Endothelial cell of umbilical vein (primary cell): Measurements from ENCODE around the gene WASF3. TPM values are rescaled to one million over a fixed set of nuclear protein-coding genes. Genes with fewer than 3 reads are reported as not detected.

ENCODE experiments used
- BruUV-seq: library from RNA; stranded (reverse); fragments of 400-500 nt; replicated peaks from 2 replicates; lab custom pipeline; 2021; lab: Mats Ljungman, UMichigan
- CTCF ChIA-PET: fragments of 300-600, 350-600 bp; sonication (Branson Sonifier 250); formaldehyde crosslinking; loops from one replicate; lab custom pipeline; 2021; ENCODE audit warnings: antibody characterized with exemption, inconsistent platforms; lab: Charles Lee
- POLR2A ChIA-PET: fragments of 300-600, 350-600 bp; sonication (Branson Sonifier 250); formaldehyde crosslinking; loops from one replicate; lab custom pipeline; 2021; ENCODE audit warnings: antibody characterized with exemption, inconsistent platforms; lab: Charles Lee
- DNase-seq: peaks from one replicate; pipeline ENCODE4 v3.0.0-alpha.2; 2011; ENCODE audit warnings: low read depth, low spot score
- FAIRE-seq: peaks from 2 replicates; lab custom pipeline; 2011; peaks lifted over from hg19 to GRCh38; lab: Jason Lieb, UNC
- H2AFZ ChIP-seq: 2 replicates; pipeline ENCODE4 v1.6.0; 2012; ENCODE audit warnings: low read depth, low read length, control low read depth, inconsistent platforms
- H3K27ac ChIP-seq: 2 replicates; pipeline ENCODE4 v1.5.1; 2011; ENCODE audit warnings: low read depth, mild to moderate bottlenecking, control low read depth, low read length, moderate library complexity; ENCODE audit not compliant: insufficient read depth
- H3K27me3 ChIP-seq, 2 experiments: 2 replicates each; pipeline versions ENCODE4 v1.6.0 to v1.6.1; 2011; ENCODE audit warnings: low read length in 2 of 2, mixed read lengths in 1 of 2; ENCODE audit not compliant: control insufficient read depth in 2 of 2, insufficient read depth in 2 of 2
- H3K36me3 ChIP-seq, 2 experiments: 2 replicates in 1 of 2; 3 replicates in 1 of 2; pipeline ENCODE4 v1.5.1; 2011; ENCODE audit warnings: low read length in 2 of 2, mild to moderate bottlenecking in 1 of 2, moderate library complexity in 1 of 2; ENCODE audit not compliant: control insufficient read depth in 2 of 2, insufficient read depth in 2 of 2; ENCODE audit errors: extremely low read depth in 1 of 2
- H3K4me1 ChIP-seq: 3 replicates; pipeline ENCODE4 v1.5.1; 2011; ENCODE audit warnings: mild to moderate bottlenecking, low read length; ENCODE audit not compliant: control insufficient read depth, insufficient read depth; ENCODE audit errors: extremely low read depth
- H3K4me2 ChIP-seq: 2 replicates; pipeline ENCODE4 v1.6.1; 2011; ENCODE audit warnings: low read length, control low read depth, mixed read lengths; ENCODE audit not compliant: insufficient read depth
- H3K4me3 ChIP-seq, 3 experiments: fragments of 200-600 bp in 1 of 3; sonication (generic), shearing (Covaris generic) in 1 of 3; replicated peaks in 1 of 3; 2 replicates each; pipeline ENCODE4 v1.5.1; 2011 to 2016; ENCODE audit warnings: control low read depth in 3 of 3, low read length in 3 of 3, mild to moderate bottlenecking in 2 of 3, inconsistent platforms in 1 of 3, low read depth in 1 of 3, moderate library complexity in 1 of 3; ENCODE audit not compliant: insufficient read depth in 1 of 3
- H3K79me2 ChIP-seq: 2 replicates; pipeline ENCODE4 v1.6.0; 2012; ENCODE audit warnings: low read length, inconsistent platforms; ENCODE audit not compliant: control insufficient read depth, insufficient read depth
- H3K9ac ChIP-seq: replicated peaks from 2 replicates; pipeline ENCODE3; 2011; ENCODE audit warnings: low read length, control low read depth; ENCODE audit not compliant: insufficient read depth; ENCODE audit errors: extremely low read depth
- H3K9me1 ChIP-seq: replicated peaks from 3 replicates; pipeline ENCODE4 v1.6.0; 2011; ENCODE audit warnings: mild to moderate bottlenecking, low read length; ENCODE audit not compliant: control insufficient read depth, insufficient read depth; ENCODE audit errors: extremely low read depth
- H3K9me3 ChIP-seq: replicated peaks from 2 replicates; pipeline ENCODE4 v1.5.1; 2012; ENCODE audit warnings: low read length, inconsistent platforms; ENCODE audit not compliant: control insufficient read depth, insufficient read depth
- H4K20me1 ChIP-seq: replicated peaks from 2 replicates; pipeline ENCODE3; 2011; ENCODE audit warnings: mild to moderate bottlenecking, low read length; ENCODE audit not compliant: control insufficient read depth, insufficient read depth; ENCODE audit errors: extremely low read depth
- EZH2 ChIP-seq: IDR thresholded peaks from 2 replicates; pipeline ENCODE4 v1.6.1; 2012; ENCODE audit warnings: borderline replicate concordance, low read depth, mild to moderate bottlenecking, moderate library complexity, low read length, inconsistent platforms; ENCODE audit not compliant: severe bottlenecking
- FOS ChIP-seq: IDR thresholded peaks from 2 replicates; pipeline ENCODE4 v1.6.1; 2011; ENCODE audit warnings: mild to moderate bottlenecking, low read length, moderate library complexity, borderline replicate concordance; ENCODE audit not compliant: insufficient read depth
- JUN ChIP-seq: IDR thresholded peaks from 2 replicates; pipeline ENCODE4 v1.6.1; 2011; ENCODE audit warnings: borderline replicate concordance, low read depth; ENCODE audit not compliant: insufficient read length, insufficient read depth
- MAX ChIP-seq: IDR thresholded peaks from 2 replicates; pipeline ENCODE4 v1.6.1; 2011; ENCODE audit not compliant: insufficient read depth, insufficient read length
- MYC ChIP-seq: IDR thresholded peaks from one replicate; pipeline ENCODE4 v1.6.1; 2011; ENCODE audit warnings: mild to moderate bottlenecking, low read depth, low read length
- POLR2A ChIP-seq: IDR thresholded peaks from 2 replicates; pipeline ENCODE4 v1.6.1; 2012; ENCODE audit warnings: low read depth, mild to moderate bottlenecking, control low read depth, low read length
- POLR2AphosphoS5 ChIP-seq: IDR thresholded peaks from 2 replicates; pipeline ENCODE4 v1.6.1; 2012; ENCODE audit warnings: low read depth, mild to moderate bottlenecking, control low read depth, low read length, moderate library complexity; ENCODE audit not compliant: insufficient read depth
- dilution Hi-C: fragments of 300-500 bp; cut with MboI; formaldehyde crosslinking; loops from one replicate; pipeline ENCODE4 v1.15.0; 2019; ENCODE audit warnings: low sequenced_read_pairs; ENCODE audit not compliant: extremely low pct_ligation_motif_present
- intact Hi-C: fragments of 100-400 bp; cut with micrococcal nuclease; formaldehyde crosslinking; loops from one replicate; pipeline ENCODE4 v1.10.0; 2022
- polyA plus RNA-seq, 4 experiments: library from polyadenylated mRNA; depleted of rRNA in 3 of 4; stranded (reverse) in 3 of 4; unstranded in 1 of 4; fragments of >200 nt; gene quantifications; 2 replicates each; pipeline versions ENCODE4 v1.2.1 to v1.2.3, GENCODE V29; 2011 to 2012; ENCODE audit warnings: missing spikeins in 1 of 4
- total RNA-seq: library from RNA; stranded (reverse); gene quantifications from 2 replicates; pipeline ENCODE4 v1.2.3, GENCODE V29; 2021
- TF ChIP-seq, protein P1 (sequence below), 2 donors: IDR thresholded peaks; 1 replicate in 1 of 2; 2 replicates in 1 of 2; pipeline ENCODE4 v1.5.1; 2011; ENCODE audit warnings: low read length in 2 of 2, mild to moderate bottlenecking in 2 of 2, moderate library complexity in 2 of 2, control low read depth in 1 of 2, inconsistent platforms in 1 of 2, low read depth in 1 of 2; ENCODE audit not compliant: insufficient read depth in 1 of 2; ENCODE audit errors: extremely low read depth in 1 of 2

The WASF3 gene
- total and polyA plus RNA-seq, 2 donors (not counting 3 experiments of a cell fraction or from before 2014, with no cell fraction given): 18.5 to 32.4 TPM

DNA sequence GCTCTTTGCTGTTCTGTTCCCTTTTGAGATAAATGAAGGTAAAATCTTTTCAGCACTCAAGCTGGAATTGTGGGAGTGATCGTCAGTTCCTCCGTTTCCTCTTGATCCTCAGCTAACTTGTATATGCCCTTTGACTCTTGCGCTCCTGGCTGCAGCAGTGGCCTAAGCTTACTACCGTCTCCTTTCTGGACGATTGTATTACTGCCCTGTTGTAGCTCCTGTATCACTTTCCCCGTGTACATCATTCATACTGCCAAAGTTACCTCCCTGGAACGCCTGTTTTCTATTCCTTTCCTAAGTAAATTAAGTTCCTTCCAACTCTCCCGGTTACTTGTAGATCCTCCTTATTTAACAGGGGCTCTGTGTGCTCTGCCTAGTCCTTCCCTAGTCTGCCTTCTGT, 36.9 kb downstream of the WASF3 start:
- Histone ChIP-seq H3K9me3 (no peaks in the 10 kb centered on the region), H3K4me1 (peaks cover 27% of the 10 kb centered on the region), H3K79me2 (peaks cover 67% of the 10 kb centered on the region), H2AFZ (no peak overlapping the region), H3K27ac (no peak overlapping the region), H3K36me3 (no peaks in the 10 kb centered on the region), H3K4me2 (no peak overlapping the region), H4K20me1 (no peaks in the 10 kb centered on the region), H3K4me3 (no peak overlapping the region), H3K9ac (no peak overlapping the region), H3K9me1 (no peaks in the 10 kb centered on the region), H3K27me3 (no peaks in the 10 kb centered on the region)
- DNase-seq (no peak), FAIRE-seq (no peak)
- POLR2A ChIA-PET: no interaction called here
- no peak for TF ChIP-seq EZH2
- TF ChIP-seq POLR2AphosphoS5: no peak
- TF ChIP-seq JUN: no peak
- TF ChIP-seq, protein P1, sequence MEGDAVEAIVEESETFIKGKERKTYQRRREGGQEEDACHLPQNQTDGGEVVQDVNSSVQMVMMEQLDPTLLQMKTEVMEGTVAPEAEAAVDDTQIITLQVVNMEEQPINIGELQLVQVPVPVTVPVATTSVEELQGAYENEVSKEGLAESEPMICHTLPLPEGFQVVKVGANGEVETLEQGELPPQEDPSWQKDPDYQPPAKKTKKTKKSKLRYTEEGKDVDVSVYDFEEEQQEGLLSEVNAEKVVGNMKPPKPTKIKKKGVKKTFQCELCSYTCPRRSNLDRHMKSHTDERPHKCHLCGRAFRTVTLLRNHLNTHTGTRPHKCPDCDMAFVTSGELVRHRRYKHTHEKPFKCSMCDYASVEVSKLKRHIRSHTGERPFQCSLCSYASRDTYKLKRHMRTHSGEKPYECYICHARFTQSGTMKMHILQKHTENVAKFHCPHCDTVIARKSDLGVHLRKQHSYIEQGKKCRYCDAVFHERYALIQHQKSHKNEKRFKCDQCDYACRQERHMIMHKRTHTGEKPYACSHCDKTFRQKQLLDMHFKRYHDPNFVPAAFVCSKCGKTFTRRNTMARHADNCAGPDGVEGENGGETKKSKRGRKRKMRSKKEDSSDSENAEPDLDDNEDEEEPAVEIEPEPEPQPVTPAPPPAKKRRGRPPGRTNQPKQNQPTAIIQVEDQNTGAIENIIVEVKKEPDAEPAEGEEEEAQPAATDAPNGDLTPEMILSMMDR (IDR thresholded peaks at IDR 0.05; ENCODE audit: extremely low read depth in 1 of 2, insufficient read depth in 1 of 2, low read depth in 1 of 2, low read length in 2 of 2): no peak
- TF ChIP-seq POLR2A: no peak
- no peak for TF ChIP-seq FOS
- BruUV-seq: no TSS peak
- intact Hi-C loops: no loop called here
- dilution Hi-C loops: no loop called here
- CTCF ChIA-PET: no interaction called here

DNA sequence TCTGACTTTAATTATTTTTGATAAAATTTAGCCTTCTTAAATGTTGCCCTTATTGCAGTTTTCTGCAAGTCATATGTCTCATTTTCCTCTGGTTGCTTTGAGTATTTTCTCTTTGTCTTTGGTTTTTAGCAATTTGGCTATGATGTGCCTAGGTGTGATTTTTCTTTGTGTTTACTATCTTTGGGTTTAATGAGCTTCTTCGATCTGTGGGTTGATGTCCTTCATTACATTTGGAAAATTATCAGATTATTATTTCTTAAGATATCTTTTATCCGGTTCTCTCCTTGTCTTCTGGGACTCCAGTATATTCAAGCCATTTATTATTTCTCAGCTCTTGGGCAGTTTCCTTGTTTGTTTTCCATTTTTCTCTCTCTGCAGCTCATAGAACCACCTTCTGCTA, 39.0 kb downstream of the WASF3 start:
- H3K27ac ChIP-seq: no peak overlapping the region
- TF ChIP-seq MYC (no peak), JUN (no peak), MAX (no peak), FOS (no peak)
- ChIA-PET CTCF (interaction anchor here (0.6 to 1.1 kb wide), 3 partner anchors 9 to 113 kb away, joined by 3 to 4 read pairs (median 3); no protein-coding TSS in a partner anchor), POLR2A (no interaction called here)
- H3K27me3 ChIP-seq: no peaks in the 10 kb centered on the region
- no peak overlapping the region for H3K4me3 ChIP-seq
- H3K79me2 ChIP-seq: peaks cover 65% of the 10 kb centered on the region
- no peaks in the 10 kb centered on the region for H4K20me1 ChIP-seq
- H3K9ac ChIP-seq: no peak overlapping the region
- H3K36me3 ChIP-seq: no peaks in the 10 kb centered on the region
- DNase-seq (no peak), FAIRE-seq (no peak)
- no peaks in the 10 kb centered on the region for H3K9me3 ChIP-seq
- H2AFZ ChIP-seq: no peak overlapping the region
- H3K4me2 ChIP-seq: no peak overlapping the region
- dilution Hi-C loops: no loop called here
- no TSS peak for BruUV-seq
- no peaks in the 10 kb centered on the region for H3K9me1 ChIP-seq
- peaks cover 13% of the 10 kb centered on the region for H3K4me1 ChIP-seq
- intact Hi-C loops: no loop called here
